OCI-LY1 (cell line): ENCODE data around the gene CD3D.

Experiments used
- H2AFZ ChIP-seq: fragments of 200-600 bp; sonication (generic), shearing (Covaris generic); 2 replicates; pipeline ENCODE4 v1.6.0; 2014; ENCODE audit warnings: antibody characterized with exemption, mild to moderate bottlenecking, low read length
- H3F3A ChIP-seq: fragments of 200-600 bp; sonication (generic), shearing (Covaris generic); 2 replicates; pipeline ENCODE4 v1.6.0; 2014; ENCODE audit warnings: mild to moderate bottlenecking, antibody characterized with exemption, low read length, moderate library complexity; ENCODE audit not compliant: insufficient read depth
- H3K27ac ChIP-seq: fragments of 200-600 bp; sonication (generic); 2 replicates; pipeline ENCODE4 v1.5.1; 2014; ENCODE audit warnings: low read length, mixed run types, mild to moderate bottlenecking, low read depth; ENCODE audit not compliant: poor library complexity, severe bottlenecking
- H3K27me3 ChIP-seq: fragments of 200-600 bp; sonication (generic); 2 replicates; pipeline ENCODE4 v1.6.0; 2014; ENCODE audit warnings: antibody characterized with exemption, mild to moderate bottlenecking, low read length, moderate library complexity; ENCODE audit not compliant: insufficient read depth
- H3K36me3 ChIP-seq: fragments of 200-600 bp; sonication (generic); 2 replicates; pipeline ENCODE4 v1.6.1; 2014; ENCODE audit warnings: mild to moderate bottlenecking, antibody characterized with exemption, low read length, moderate library complexity, mixed read lengths; ENCODE audit not compliant: insufficient read depth
- H3K4me1 ChIP-seq: fragments of 200-600 bp; sonication (generic); 2 replicates; pipeline ENCODE4 v1.5.1; 2014; ENCODE audit warnings: mild to moderate bottlenecking, low read length, moderate library complexity; ENCODE audit not compliant: insufficient read depth, severe bottlenecking
- H3K4me2 ChIP-seq: fragments of 200-600 bp; sonication (generic), shearing (Covaris generic); 2 replicates; pipeline ENCODE4 v1.6.1; 2014; ENCODE audit warnings: low read length
- H3K4me3 ChIP-seq: fragments of 200-600 bp; sonication (generic); 2 replicates; pipeline ENCODE4 v1.5.1; 2014; ENCODE audit warnings: low read length, low read depth, mild to moderate bottlenecking, mixed read lengths; ENCODE audit not compliant: poor library complexity, severe bottlenecking
- H3K79me2 ChIP-seq: fragments of 200-600 bp; shearing (Covaris generic); 2 replicates; pipeline ENCODE4 v1.6.1; 2016; ENCODE audit warnings: mixed run types, low read length, mixed read lengths; ENCODE audit not compliant: insufficient read depth
- H3K9ac ChIP-seq: fragments of 200-600 bp; sonication (generic), shearing (Covaris generic); 2 replicates; pipeline ENCODE4 v1.6.1; 2014; ENCODE audit warnings: mild to moderate bottlenecking, low read length, mixed read lengths
- H3K9me2 ChIP-seq: fragments of 200-600 bp; sonication (generic), shearing (Covaris generic); 2 replicates; pipeline ENCODE4 v1.6.1; 2014; ENCODE audit warnings: low read depth, mild to moderate bottlenecking, low read length, mixed read lengths
- H3K9me3 ChIP-seq: fragments of 200-600 bp; shearing (Covaris generic); 2 replicates; pipeline ENCODE4 v1.6.1; 2014; ENCODE audit warnings: low read length, mixed read lengths
- H4K20me1 ChIP-seq: fragments of 200-600 bp; sonication (generic), shearing (Covaris generic); 2 replicates; pipeline ENCODE4 v1.6.0; 2016; ENCODE audit warnings: mild to moderate bottlenecking, low read length; ENCODE audit not compliant: insufficient read depth
- EZH2 ChIP-seq: fragments of 200-600 bp; sonication (generic), shearing (Covaris generic); IDR thresholded peaks from 2 replicates; pipeline ENCODE4 v1.8.0; 2017; ENCODE audit warnings: borderline replicate concordance, mixed run types, mild to moderate bottlenecking, antibody characterized with exemption, low read length, moderate library complexity, mixed read lengths
- TF ChIP-seq, protein P1 (sequence below): fragments of 200-600 bp; sonication (generic), shearing (Covaris generic); IDR thresholded peaks from 2 replicates; pipeline ENCODE4 v1.5.1; 2017; ENCODE audit warnings: mild to moderate bottlenecking, antibody characterized with exemption, low read length, moderate library complexity, mixed read lengths

The CD3D gene

DNA sequence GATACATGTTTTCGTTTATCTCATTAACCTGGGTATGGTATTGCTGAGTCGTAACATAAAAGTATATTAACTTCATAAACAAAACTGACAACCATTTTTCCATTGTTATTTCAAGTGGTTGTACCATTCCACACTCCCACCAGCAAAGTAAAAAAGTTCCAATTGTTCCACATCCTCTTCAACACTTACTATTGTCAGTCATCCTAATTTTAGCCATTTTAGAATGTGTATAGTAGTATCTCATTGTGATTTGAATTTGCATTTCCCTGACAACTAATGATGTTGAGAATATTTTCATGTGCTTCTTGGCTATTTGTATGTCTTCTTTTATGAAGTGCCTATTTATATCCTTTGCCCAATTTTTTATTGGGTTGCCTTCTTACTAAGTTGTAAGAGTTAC lies 48.5 kb downstream of the CD3D start:
- H3K4me1 ChIP-seq: no peaks in the 10 kb centered on the region
- H3K9me2 ChIP-seq: no peaks in the 10 kb centered on the region
- no peaks in the 10 kb centered on the region for H3K9me3 ChIP-seq
- TF ChIP-seq, protein P1, sequence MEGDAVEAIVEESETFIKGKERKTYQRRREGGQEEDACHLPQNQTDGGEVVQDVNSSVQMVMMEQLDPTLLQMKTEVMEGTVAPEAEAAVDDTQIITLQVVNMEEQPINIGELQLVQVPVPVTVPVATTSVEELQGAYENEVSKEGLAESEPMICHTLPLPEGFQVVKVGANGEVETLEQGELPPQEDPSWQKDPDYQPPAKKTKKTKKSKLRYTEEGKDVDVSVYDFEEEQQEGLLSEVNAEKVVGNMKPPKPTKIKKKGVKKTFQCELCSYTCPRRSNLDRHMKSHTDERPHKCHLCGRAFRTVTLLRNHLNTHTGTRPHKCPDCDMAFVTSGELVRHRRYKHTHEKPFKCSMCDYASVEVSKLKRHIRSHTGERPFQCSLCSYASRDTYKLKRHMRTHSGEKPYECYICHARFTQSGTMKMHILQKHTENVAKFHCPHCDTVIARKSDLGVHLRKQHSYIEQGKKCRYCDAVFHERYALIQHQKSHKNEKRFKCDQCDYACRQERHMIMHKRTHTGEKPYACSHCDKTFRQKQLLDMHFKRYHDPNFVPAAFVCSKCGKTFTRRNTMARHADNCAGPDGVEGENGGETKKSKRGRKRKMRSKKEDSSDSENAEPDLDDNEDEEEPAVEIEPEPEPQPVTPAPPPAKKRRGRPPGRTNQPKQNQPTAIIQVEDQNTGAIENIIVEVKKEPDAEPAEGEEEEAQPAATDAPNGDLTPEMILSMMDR: no peak
- no peak overlapping the region for H3K4me3 ChIP-seq
- no peaks in the 10 kb centered on the region for H4K20me1 ChIP-seq
- no peaks in the 10 kb centered on the region for H3K27me3 ChIP-seq
- H3K27ac ChIP-seq: no peak overlapping the region
- no peaks in the 10 kb centered on the region for H3K79me2 ChIP-seq
- H3K36me3 ChIP-seq: no peaks in the 10 kb centered on the region
- H2AFZ ChIP-seq: no peak overlapping the region
- H3K4me2 ChIP-seq: no peak overlapping the region
- H3F3A ChIP-seq: no peaks in the 10 kb centered on the region
- H3K9ac ChIP-seq: no peak overlapping the region

DNA sequence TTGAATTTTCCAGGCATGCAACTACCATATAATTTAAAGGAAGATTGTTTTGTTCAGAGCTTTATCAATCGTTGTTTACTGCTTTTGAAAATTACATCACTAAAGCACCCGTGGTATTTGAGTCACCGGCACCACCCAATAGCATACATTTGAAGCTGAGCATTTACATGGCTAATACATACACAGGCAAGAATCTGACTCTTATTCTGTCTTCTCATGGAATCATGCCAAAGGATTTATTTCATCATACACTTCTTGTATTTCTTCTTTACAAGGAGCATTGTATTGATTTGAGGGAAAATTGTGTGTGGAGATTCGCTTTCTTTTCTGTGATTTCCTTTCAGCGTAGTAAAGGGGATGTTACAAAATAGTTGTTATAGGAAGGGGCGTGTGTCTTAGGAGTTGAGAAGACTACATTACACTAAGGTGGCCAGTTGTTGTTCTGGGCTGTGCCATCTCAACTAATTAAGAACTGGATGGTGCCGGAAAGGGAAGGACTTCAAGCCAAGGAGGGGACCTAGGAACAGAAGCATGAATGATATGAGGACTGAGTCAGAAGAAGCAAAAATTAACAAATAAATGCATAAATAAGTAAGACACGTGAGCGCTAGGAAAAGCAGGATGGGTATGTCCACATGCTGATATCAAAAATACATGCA lies 50.9 kb downstream of the CD3D start:
- Histone ChIP-seq H3K9me3 (no peaks in the 10 kb centered on the region), H3K27me3 (no peaks in the 10 kb centered on the region), H3K4me2 (no peak overlapping the region), H2AFZ (no peak overlapping the region), H3K27ac (no peak overlapping the region), H3K9ac (no peak overlapping the region), H3K4me3 (no peak overlapping the region), H3K36me3 (no peaks in the 10 kb centered on the region), H4K20me1 (no peaks in the 10 kb centered on the region), H3K79me2 (no peaks in the 10 kb centered on the region), H3K9me2 (no peaks in the 10 kb centered on the region), H3K4me1 (no peaks in the 10 kb centered on the region), H3F3A (no peaks in the 10 kb centered on the region)
- no peak for TF ChIP-seq EZH2
- TF ChIP-seq, protein P1: no peak

DNA sequence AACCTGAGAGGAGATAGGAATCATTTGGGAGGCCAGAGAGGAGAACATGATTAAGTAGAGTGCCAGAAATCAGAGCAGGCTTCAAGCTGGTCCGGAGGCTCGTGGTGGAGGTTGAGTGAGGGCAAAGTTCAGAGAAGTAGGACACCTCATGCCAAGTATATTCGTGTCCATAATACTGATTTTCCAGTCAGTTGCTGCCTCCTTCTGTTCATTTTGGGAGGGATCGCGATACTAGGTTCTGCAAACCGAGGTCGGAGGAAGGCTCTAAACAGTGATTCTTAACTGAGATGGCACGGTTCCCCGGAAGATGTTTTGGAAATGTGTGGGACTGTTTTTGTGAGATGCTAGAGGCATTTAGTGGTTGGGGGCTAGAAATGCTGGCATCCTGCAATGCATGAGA lies 51.6 kb downstream of the CD3D start:
- no peak overlapping the region for H3K4me2 ChIP-seq
- H3K4me3 ChIP-seq: no peak overlapping the region
- H3K4me1 ChIP-seq: no peaks in the 10 kb centered on the region
- no peaks in the 10 kb centered on the region for H3K36me3 ChIP-seq
- H3K27ac ChIP-seq: no peak overlapping the region
- no peaks in the 10 kb centered on the region for H3F3A ChIP-seq
- H3K9me3 ChIP-seq: no peaks in the 10 kb centered on the region
- H3K9me2 ChIP-seq: no peaks in the 10 kb centered on the region
- no peak overlapping the region for H3K9ac ChIP-seq
- no peaks in the 10 kb centered on the region for H3K79me2 ChIP-seq
- H3K27me3 ChIP-seq: no peaks in the 10 kb centered on the region
- H2AFZ ChIP-seq: no peak overlapping the region
- H4K20me1 ChIP-seq: no peaks in the 10 kb centered on the region
- TF ChIP-seq, protein P1: peak; percentile 29; the same call in 1 of the 2 replicates
- no peak for TF ChIP-seq EZH2
